Esophagus muscularis mucosa (tissue), 3 donors: ENCODE data around the gene RCE1.

Source experiments
- POLR2A ChIP-seq: fragments of 450-650 bp; IDR thresholded peaks from one replicate; pipeline ENCODE4 v1.6.1; 2017; ENCODE audit warnings: antibody characterized with exemption, moderate library complexity, mild to moderate bottlenecking, low read depth
- TF ChIP-seq, protein P1 (sequence below), 3 experiments: fragments of 200-600 bp in 2 of 3; fragments of 450-650 bp in 1 of 3; sonication (generic) in 2 of 3; IDR thresholded peaks; one replicate each; pipeline ENCODE4 v1.5.1; 2017 to 2019; ENCODE audit warnings: antibody characterized with exemption in 3 of 3, mild to moderate bottlenecking in 2 of 3, moderate library complexity in 1 of 3

DNA sequence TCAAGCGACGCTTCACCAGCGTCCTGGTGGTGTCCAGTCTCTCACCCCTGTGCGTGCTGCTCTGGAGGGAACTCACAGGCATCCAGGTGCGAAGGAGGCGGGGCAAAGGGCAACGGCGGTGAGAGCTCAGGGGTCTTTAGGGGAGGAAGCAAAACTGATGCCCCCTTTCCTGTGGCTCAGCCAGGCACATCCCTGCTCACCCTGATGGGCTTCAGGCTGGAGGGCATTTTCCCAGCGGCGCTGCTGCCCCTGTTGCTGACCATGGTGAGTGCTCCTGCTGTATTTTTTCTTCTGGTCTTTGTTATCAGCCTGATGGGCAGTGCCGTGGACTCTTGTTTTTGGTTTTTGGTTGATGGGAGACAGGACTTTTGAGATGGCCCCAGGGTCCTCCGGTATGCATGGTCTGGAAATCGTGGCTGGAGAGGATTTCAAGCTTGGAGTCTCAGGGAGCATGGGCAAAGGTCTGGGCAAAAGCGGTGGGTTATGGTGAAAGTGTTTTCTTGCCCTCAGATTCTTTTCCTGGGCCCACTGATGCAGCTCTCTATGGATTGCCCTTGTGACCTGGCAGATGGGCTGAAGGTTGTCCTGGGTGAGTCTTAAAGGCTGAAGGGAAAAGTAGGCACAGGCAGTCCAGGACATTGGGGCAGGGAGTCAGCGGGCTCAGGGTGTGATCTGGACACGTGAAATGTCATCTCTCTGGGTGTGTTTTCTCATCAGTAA, 695 bp downstream of the RCE1 start:
- TF ChIP-seq, protein P1, sequence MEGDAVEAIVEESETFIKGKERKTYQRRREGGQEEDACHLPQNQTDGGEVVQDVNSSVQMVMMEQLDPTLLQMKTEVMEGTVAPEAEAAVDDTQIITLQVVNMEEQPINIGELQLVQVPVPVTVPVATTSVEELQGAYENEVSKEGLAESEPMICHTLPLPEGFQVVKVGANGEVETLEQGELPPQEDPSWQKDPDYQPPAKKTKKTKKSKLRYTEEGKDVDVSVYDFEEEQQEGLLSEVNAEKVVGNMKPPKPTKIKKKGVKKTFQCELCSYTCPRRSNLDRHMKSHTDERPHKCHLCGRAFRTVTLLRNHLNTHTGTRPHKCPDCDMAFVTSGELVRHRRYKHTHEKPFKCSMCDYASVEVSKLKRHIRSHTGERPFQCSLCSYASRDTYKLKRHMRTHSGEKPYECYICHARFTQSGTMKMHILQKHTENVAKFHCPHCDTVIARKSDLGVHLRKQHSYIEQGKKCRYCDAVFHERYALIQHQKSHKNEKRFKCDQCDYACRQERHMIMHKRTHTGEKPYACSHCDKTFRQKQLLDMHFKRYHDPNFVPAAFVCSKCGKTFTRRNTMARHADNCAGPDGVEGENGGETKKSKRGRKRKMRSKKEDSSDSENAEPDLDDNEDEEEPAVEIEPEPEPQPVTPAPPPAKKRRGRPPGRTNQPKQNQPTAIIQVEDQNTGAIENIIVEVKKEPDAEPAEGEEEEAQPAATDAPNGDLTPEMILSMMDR (IDR thresholded peaks at IDR 0.05): no peak
- TF ChIP-seq POLR2A: no peak
